HEK293 (cell line): Measurements from ENCODE around the gene AJM1.

Experiments used
- KLF1 ChIP-seq: fragments of 450-650 bp; formaldehyde crosslinking; IDR thresholded peaks from 2 replicates; pipeline ENCODE4 v1.5.1; 2016; ENCODE audit warnings: missing biosample characterization, missing genetic modification characterization
- KLF9 ChIP-seq: fragments of 450-650 bp; formaldehyde crosslinking; IDR thresholded peaks from 2 replicates; pipeline ENCODE4 v1.5.1; 2016; ENCODE audit warnings: missing biosample characterization, missing genetic modification characterization, low read depth
- MYNN ChIP-seq: fragments of 450-650 bp; formaldehyde crosslinking; IDR thresholded peaks from 2 replicates; pipeline ENCODE4 v1.5.1; 2016; ENCODE audit warnings: missing biosample characterization, missing genetic modification characterization, borderline replicate concordance
- PRDM2 ChIP-seq: fragments of 450-650 bp; formaldehyde crosslinking; IDR thresholded peaks from 2 replicates; pipeline ENCODE4 v1.5.1; 2016; ENCODE audit warnings: missing biosample characterization, missing genetic modification characterization, borderline replicate concordance
- RBAK ChIP-seq: fragments of 450-650 bp; formaldehyde crosslinking; IDR thresholded peaks from 2 replicates; pipeline ENCODE4 v1.5.1; 2016; ENCODE audit warnings: missing biosample characterization, missing genetic modification characterization
- REST ChIP-seq: fragments of 450-650 bp; formaldehyde crosslinking; IDR thresholded peaks from 2 replicates; pipeline ENCODE4 v1.5.1; 2016; ENCODE audit warnings: missing biosample characterization, missing genetic modification characterization
- SP2 ChIP-seq: fragments of 450-650 bp; formaldehyde crosslinking; IDR thresholded peaks from 2 replicates; pipeline ENCODE4 v1.5.1; 2016; ENCODE audit warnings: missing biosample characterization, missing genetic modification characterization
- SP7 ChIP-seq: fragments of 450-650 bp; formaldehyde crosslinking; IDR thresholded peaks from 2 replicates; pipeline ENCODE4 v1.5.1; 2016; ENCODE audit warnings: missing biosample characterization, missing genetic modification characterization
- TRIM28 ChIP-seq: IDR thresholded peaks from 2 replicates; pipeline ENCODE4 v1.6.1; 2011; ENCODE audit warnings: low read length, control low read depth, borderline replicate concordance
- ZBTB26 ChIP-seq: fragments of 450-650 bp; formaldehyde crosslinking; optimal IDR thresholded peaks from 2 replicates; pipeline ENCODE3; 2016; ENCODE audit warnings: missing biosample characterization, mild to moderate bottlenecking, missing genetic modification characterization
- ZBTB8A ChIP-seq: fragments of 450-650 bp; formaldehyde crosslinking; IDR thresholded peaks from 2 replicates; pipeline ENCODE4 v1.5.1; 2016; ENCODE audit warnings: missing biosample characterization, missing genetic modification characterization
- ZNF133 ChIP-seq: fragments of 450-650 bp; formaldehyde crosslinking; IDR thresholded peaks from 2 replicates; pipeline ENCODE4 v1.5.1; 2016; ENCODE audit warnings: missing biosample characterization, missing genetic modification characterization
- ZNF335 ChIP-seq: fragments of 450-650 bp; formaldehyde crosslinking; conservative IDR thresholded peaks from 2 replicates; pipeline ENCODE4 v1.5.1; 2016; ENCODE audit warnings: missing biosample characterization, missing genetic modification characterization
- ZNF423 ChIP-seq: fragments of 450-650 bp; formaldehyde crosslinking; IDR thresholded peaks from 2 replicates; pipeline ENCODE4 v1.5.1; 2016; ENCODE audit warnings: missing biosample characterization, missing genetic modification characterization
- ZNF433 ChIP-seq: fragments of 450-650 bp; formaldehyde crosslinking; IDR thresholded peaks from 2 replicates; pipeline ENCODE4 v1.5.1; 2016; ENCODE audit warnings: missing biosample characterization, missing genetic modification characterization, low read depth
- ZNF449 ChIP-seq: fragments of 450-650 bp; formaldehyde crosslinking; IDR thresholded peaks from 2 replicates; pipeline ENCODE4 v1.5.1; 2017; ENCODE audit warnings: missing biosample characterization, mild to moderate bottlenecking, missing genetic modification characterization, moderate library complexity
- ZNF48 ChIP-seq: fragments of 450-650 bp; formaldehyde crosslinking; IDR thresholded peaks from 2 replicates; pipeline ENCODE4 v1.5.1; 2016; ENCODE audit warnings: missing biosample characterization, missing genetic modification characterization
- ZNF501 ChIP-seq: fragments of 450-650 bp; formaldehyde crosslinking; IDR thresholded peaks from 2 replicates; pipeline ENCODE4 v1.5.1; 2016; ENCODE audit warnings: missing biosample characterization, missing genetic modification characterization
- ZNF555 ChIP-seq: fragments of 450-650 bp; formaldehyde crosslinking; conservative IDR thresholded peaks from 2 replicates; pipeline ENCODE4 v1.5.1; 2017; ENCODE audit warnings: missing biosample characterization, mild to moderate bottlenecking, missing genetic modification characterization, inconsistent platforms
- ZNF600 ChIP-seq: fragments of 450-650 bp; formaldehyde crosslinking; IDR thresholded peaks from 2 replicates; pipeline ENCODE4 v1.5.1; 2016; ENCODE audit warnings: missing biosample characterization, missing genetic modification characterization
- ZNF707 ChIP-seq: fragments of 450-650 bp; formaldehyde crosslinking; IDR thresholded peaks from 2 replicates; pipeline ENCODE4 v1.5.1; 2016; ENCODE audit warnings: missing biosample characterization, missing genetic modification characterization
- ZNF791 ChIP-seq: fragments of 450-650 bp; formaldehyde crosslinking; IDR thresholded peaks from 2 replicates; pipeline ENCODE4 v1.5.1; 2016; ENCODE audit warnings: missing biosample characterization, missing genetic modification characterization
- ZNF792 ChIP-seq: fragments of 450-650 bp; formaldehyde crosslinking; IDR thresholded peaks from 2 replicates; pipeline ENCODE4 v1.5.1; 2016; ENCODE audit warnings: missing biosample characterization, missing genetic modification characterization
- ZSCAN4 ChIP-seq: fragments of 450-650 bp; formaldehyde crosslinking; IDR thresholded peaks from 2 replicates; pipeline ENCODE4 v1.5.1; 2017; ENCODE audit warnings: missing biosample characterization, missing genetic modification characterization
- ZSCAN5A ChIP-seq: fragments of 450-650 bp; formaldehyde crosslinking; IDR thresholded peaks from 2 replicates; pipeline ENCODE4 v1.5.1; 2016; ENCODE audit warnings: missing biosample characterization, missing genetic modification characterization

The AJM1 gene

GRCh38 chr9:136885950-136886578 is 43.8 kb downstream of the AJM1 start, which contains the start of gene TRAF2 (continued):
- no peak for TF ChIP-seq PRDM2 (tag by site-specific recombination)
- TF ChIP-seq SP2 (tag by site-specific recombination): peak; percentile 99
- no peak for TF ChIP-seq ZNF791
- TF ChIP-seq ZNF335 (tag by site-specific recombination): peak; percentile 43; the same call in 1 of the 2 replicates
- TF ChIP-seq ZNF707: no peak
- peak; percentile 87 for TF ChIP-seq ZBTB26
- TF ChIP-seq KLF1 (tag by site-specific recombination): peak; percentile 55
- no peak for TF ChIP-seq ZNF555
- no peak for TF ChIP-seq REST
- no peak for TF ChIP-seq ZSCAN5A (tag by site-specific recombination)
- TF ChIP-seq TRIM28: no peak
- TF ChIP-seq ZNF501 (tag by site-specific recombination): no peak
- TF ChIP-seq ZNF133 (tag by site-specific recombination): no peak
- no peak for TF ChIP-seq ZNF600 (tag by site-specific recombination)
- TF ChIP-seq ZBTB8A (tag by site-specific recombination): peak; percentile 62
- no peak for TF ChIP-seq ZNF792 (tag by site-specific recombination)
- TF ChIP-seq ZSCAN4 (tag by site-specific recombination): no peak
- TF ChIP-seq KLF9 (tag by site-specific recombination): peak; percentile 53
- TF ChIP-seq MYNN (tag by site-specific recombination): no peak
- no peak for TF ChIP-seq ZNF423
- peak; percentile 31; the same call in 1 of the 2 replicates for TF ChIP-seq SP7 (tag by site-specific recombination)
- no peak for TF ChIP-seq ZNF433 (tag by site-specific recombination)
- TF ChIP-seq ZNF48 (tag by site-specific recombination): no peak
- TF ChIP-seq ZNF449 (tag by site-specific recombination): no peak
- TF ChIP-seq RBAK (tag by site-specific recombination): no peak
